GM23338 (cell line): Measurements from ENCODE around the gene OR51E1. TPM values are rescaled to one million over a fixed set of nuclear protein-coding genes. Genes with fewer than 3 reads are reported as not detected.

ENCODE experiments used
- ATAC-seq: fragments of 200-7000 bp; cut with Tn5 transposase; 3 replicates; pipeline ENCODE4 v1.9.1; 2020
- DNase-seq: peaks from one replicate; pipeline ENCODE4 v3.0.0-alpha.2; 2015; ENCODE audit warnings: low spot score
- H2AFZ ChIP-seq: fragments of 200-600 bp; sonication (generic); 2 replicates; pipeline ENCODE4 v1.8.0; 2016; ENCODE audit warnings: antibody characterized with exemption, mild to moderate bottlenecking, moderate library complexity
- H3F3A ChIP-seq: fragments of 200-600 bp; sonication (generic); replicated peaks from 2 replicates; pipeline ENCODE4 v1.8.0; 2017; ENCODE audit warnings: antibody characterized with exemption, mixed run types, low read depth
- H3K27ac ChIP-seq: fragments of 200-600 bp; sonication (generic); 2 replicates; pipeline ENCODE4 v1.6.1; 2016; ENCODE audit warnings: low read depth
- H3K27me3 ChIP-seq: fragments of 200-600 bp; sonication (generic); 2 replicates; pipeline ENCODE4 v1.8.0; 2016; ENCODE audit warnings: mild to moderate bottlenecking, mixed run types, moderate library complexity; ENCODE audit not compliant: insufficient read depth
- H3K36me3 ChIP-seq: fragments of 200-600 bp; sonication (generic); 2 replicates; pipeline ENCODE4 v1.8.0; 2016; ENCODE audit warnings: mild to moderate bottlenecking; ENCODE audit not compliant: insufficient read depth
- H3K4me1 ChIP-seq: fragments of 200-600 bp; sonication (generic); 2 replicates; pipeline ENCODE4 v1.8.0; 2016; ENCODE audit warnings: mild to moderate bottlenecking, moderate library complexity; ENCODE audit not compliant: insufficient read depth
- H3K4me2 ChIP-seq: fragments of 200-600 bp; sonication (generic); 2 replicates; pipeline ENCODE4 v1.7.1; 2017; ENCODE audit warnings: mixed run types
- H3K4me3 ChIP-seq: fragments of 200-600 bp; sonication (generic); 2 replicates; pipeline ENCODE4 v1.6.1; 2016; ENCODE audit warnings: mixed run types
- H3K79me2 ChIP-seq: fragments of 200-600 bp; sonication (generic); replicated peaks from 2 replicates; pipeline ENCODE4 v1.8.0; 2017; ENCODE audit warnings: mild to moderate bottlenecking; ENCODE audit not compliant: insufficient read depth
- H3K9me2 ChIP-seq: fragments of 200-600 bp; sonication (generic); 2 replicates; pipeline ENCODE4 v1.8.0; 2017; ENCODE audit not compliant: insufficient read depth
- H4K20me1 ChIP-seq: fragments of 200-600 bp; sonication (generic); replicated peaks from 2 replicates; pipeline ENCODE4 v1.8.0; 2017; ENCODE audit warnings: mild to moderate bottlenecking; ENCODE audit not compliant: insufficient read depth
- H3K27ac Mint-ChIP-seq: 2 replicates; pipeline ENCODE4 v1.8.0; 2020; ENCODE audit warnings: inconsistent platforms, mild to moderate bottlenecking, moderate library complexity, mixed read lengths
- H3K27me3 Mint-ChIP-seq: 3 replicates; pipeline ENCODE4 v1.8.0; 2022; ENCODE audit warnings: low read depth, mild to moderate bottlenecking, moderate library complexity, mixed read lengths, inconsistent platforms; ENCODE audit not compliant: insufficient read depth, poor library complexity
- H3K36me3 Mint-ChIP-seq: 3 replicates; pipeline ENCODE4 v1.8.0; 2021; ENCODE audit warnings: low read depth, mild to moderate bottlenecking, inconsistent platforms, moderate library complexity, mixed read lengths
- H3K4me1 Mint-ChIP-seq: 3 replicates; pipeline ENCODE4 v1.8.0; 2020; ENCODE audit warnings: mild to moderate bottlenecking, inconsistent platforms, mixed read lengths
- H3K4me3 Mint-ChIP-seq: 3 replicates; pipeline ENCODE4 v1.8.0; 2021; ENCODE audit warnings: moderate library complexity, mild to moderate bottlenecking, inconsistent platforms, mixed read lengths
- H3K9me3 Mint-ChIP-seq: 3 replicates; pipeline ENCODE4 v1.8.0; 2020; ENCODE audit warnings: moderate library complexity, mild to moderate bottlenecking, inconsistent platforms, mixed read lengths
- CREB1 ChIP-seq: fragments of 250-450 bp; sonication (Bioruptor Pico); IDR thresholded peaks from 2 replicates; pipeline ENCODE4 v1.5.0; 2020; ENCODE audit warnings: low read depth, mild to moderate bottlenecking, moderate library complexity
- EZH2phosphoT487 ChIP-seq: fragments of 200-600 bp; sonication (generic); IDR thresholded peaks from one replicate; pipeline ENCODE4 v1.8.1; 2018; ENCODE audit warnings: antibody characterized with exemption; ENCODE audit not compliant: unreplicated experiment
- JUNB ChIP-seq: IDR thresholded peaks from one replicate; pipeline ENCODE4 v1.6.1; 2016; ENCODE audit warnings: antibody characterized with exemption; ENCODE audit not compliant: unreplicated experiment
- NANOG ChIP-seq: IDR thresholded peaks from 2 replicates; pipeline ENCODE4 v1.6.1; 2016; ENCODE audit warnings: antibody characterized with exemption, borderline replicate concordance
- POLR2AphosphoS5 ChIP-seq: IDR thresholded peaks from 2 replicates; pipeline ENCODE4 v1.6.1; 2016; ENCODE audit warnings: antibody characterized with exemption, low read depth
- REST ChIP-seq: IDR thresholded peaks from one replicate; pipeline ENCODE4 v1.6.1; 2018; ENCODE audit warnings: antibody characterized with exemption; ENCODE audit not compliant: unreplicated experiment
- ZNF114 ChIP-seq: fragments of 250-450 bp; sonication (Bioruptor Pico); IDR thresholded peaks from 2 replicates; pipeline ENCODE4 v1.5.0; 2020; ENCODE audit warnings: mild to moderate bottlenecking, moderate library complexity
- polyA plus RNA-seq: library from polyadenylated mRNA; unstranded; fragments of >200 nt; fragmentation: Nextera tagmentation; extraction: Ambion mirVana; gene quantifications from 2 replicates; pipeline ENCODE4 v1.2.1, GENCODE V29; 2016
- total RNA-seq: library from RNA; depleted of rRNA; stranded (reverse); fragments of >200 nt; shearing (Covaris generic); gene quantifications from 2 replicates; pipeline ENCODE4 v1.2.3, GENCODE V29; 2014
- TF ChIP-seq, protein P1 (sequence below), 2 experiments: fragments of 200-600 bp in 1 of 2; sonication (generic) in 1 of 2; conservative IDR thresholded peaks; 2 replicates each; pipeline versions ENCODE4 v1.5.1 to v1.6.1; 2016 to 2017; ENCODE audit warnings: antibody characterized with exemption in 2 of 2, low read depth in 2 of 2, mild to moderate bottlenecking in 2 of 2, moderate library complexity in 1 of 2
- TF ChIP-seq, protein P2 (sequence below): fragments of 250-450 bp; sonication (Bioruptor Pico); IDR thresholded peaks from 2 replicates; pipeline ENCODE4 v1.5.0; 2020; ENCODE audit warnings: mild to moderate bottlenecking, moderate library complexity

The OR51E1 gene
- total and polyA plus RNA-seq, 2 experiments from 2014 or later: not detected

- no peak for TF ChIP-seq REST
- TF ChIP-seq, protein P1, sequence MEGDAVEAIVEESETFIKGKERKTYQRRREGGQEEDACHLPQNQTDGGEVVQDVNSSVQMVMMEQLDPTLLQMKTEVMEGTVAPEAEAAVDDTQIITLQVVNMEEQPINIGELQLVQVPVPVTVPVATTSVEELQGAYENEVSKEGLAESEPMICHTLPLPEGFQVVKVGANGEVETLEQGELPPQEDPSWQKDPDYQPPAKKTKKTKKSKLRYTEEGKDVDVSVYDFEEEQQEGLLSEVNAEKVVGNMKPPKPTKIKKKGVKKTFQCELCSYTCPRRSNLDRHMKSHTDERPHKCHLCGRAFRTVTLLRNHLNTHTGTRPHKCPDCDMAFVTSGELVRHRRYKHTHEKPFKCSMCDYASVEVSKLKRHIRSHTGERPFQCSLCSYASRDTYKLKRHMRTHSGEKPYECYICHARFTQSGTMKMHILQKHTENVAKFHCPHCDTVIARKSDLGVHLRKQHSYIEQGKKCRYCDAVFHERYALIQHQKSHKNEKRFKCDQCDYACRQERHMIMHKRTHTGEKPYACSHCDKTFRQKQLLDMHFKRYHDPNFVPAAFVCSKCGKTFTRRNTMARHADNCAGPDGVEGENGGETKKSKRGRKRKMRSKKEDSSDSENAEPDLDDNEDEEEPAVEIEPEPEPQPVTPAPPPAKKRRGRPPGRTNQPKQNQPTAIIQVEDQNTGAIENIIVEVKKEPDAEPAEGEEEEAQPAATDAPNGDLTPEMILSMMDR (conservative IDR thresholded peaks at IDR 0.05; ENCODE audit: low read depth in 2 of 2): no peak
- no peak for TF ChIP-seq ZNF114
- no peak for TF ChIP-seq POLR2AphosphoS5
- no peak for TF ChIP-seq JUNB
- no peak for TF ChIP-seq NANOG
- TF ChIP-seq EZH2phosphoT487: no peak
Measured at GRCh38 chr11:4643076-4643475, 706 bp upstream of the OR51E1 start (continued).

- Histone ChIP-seq H3F3A (no peaks in the 10 kb centered on the region), H3K4me2 (no peak overlapping the region), H3K36me3 (no peaks in the 10 kb centered on the region), H3K27ac (no peak overlapping the region), H2AFZ (0 out of 2 replicates have a peak overlapping the region, but pooled peaks have one; percentile 14), H3K79me2 (no peaks in the 10 kb centered on the region), H3K9me2 (peaks cover 16% of the 10 kb centered on the region; the same call in 1 of the 2 replicates), H4K20me1 (no peaks in the 10 kb centered on the region), H3K4me3 (no peak overlapping the region), H3K27me3 (no peaks in the 10 kb centered on the region), H3K4me1 (no peaks in the 10 kb centered on the region)
- H3K27me3 Mint-ChIP-seq: peaks cover 4% of the 10 kb centered on the region
- no peaks in the 10 kb centered on the region; the same call in 2 of the 3 replicates for H3K4me1 Mint-ChIP-seq
- H3K36me3 Mint-ChIP-seq: no peaks in the 10 kb centered on the region
- H3K4me3 Mint-ChIP-seq: no peak overlapping the region
- ATAC-seq: no peak
- no peaks in the 10 kb centered on the region for H3K9me3 Mint-ChIP-seq
- no peak for DNase-seq
- no peak overlapping the region for H3K27ac Mint-ChIP-seq
- TF ChIP-seq REST (no peak), CREB1 (CRISPR knock-in tag) (no peak), EZH2phosphoT487 (no peak), ZNF114 (no peak), JUNB (no peak)
- TF ChIP-seq, protein P2, sequence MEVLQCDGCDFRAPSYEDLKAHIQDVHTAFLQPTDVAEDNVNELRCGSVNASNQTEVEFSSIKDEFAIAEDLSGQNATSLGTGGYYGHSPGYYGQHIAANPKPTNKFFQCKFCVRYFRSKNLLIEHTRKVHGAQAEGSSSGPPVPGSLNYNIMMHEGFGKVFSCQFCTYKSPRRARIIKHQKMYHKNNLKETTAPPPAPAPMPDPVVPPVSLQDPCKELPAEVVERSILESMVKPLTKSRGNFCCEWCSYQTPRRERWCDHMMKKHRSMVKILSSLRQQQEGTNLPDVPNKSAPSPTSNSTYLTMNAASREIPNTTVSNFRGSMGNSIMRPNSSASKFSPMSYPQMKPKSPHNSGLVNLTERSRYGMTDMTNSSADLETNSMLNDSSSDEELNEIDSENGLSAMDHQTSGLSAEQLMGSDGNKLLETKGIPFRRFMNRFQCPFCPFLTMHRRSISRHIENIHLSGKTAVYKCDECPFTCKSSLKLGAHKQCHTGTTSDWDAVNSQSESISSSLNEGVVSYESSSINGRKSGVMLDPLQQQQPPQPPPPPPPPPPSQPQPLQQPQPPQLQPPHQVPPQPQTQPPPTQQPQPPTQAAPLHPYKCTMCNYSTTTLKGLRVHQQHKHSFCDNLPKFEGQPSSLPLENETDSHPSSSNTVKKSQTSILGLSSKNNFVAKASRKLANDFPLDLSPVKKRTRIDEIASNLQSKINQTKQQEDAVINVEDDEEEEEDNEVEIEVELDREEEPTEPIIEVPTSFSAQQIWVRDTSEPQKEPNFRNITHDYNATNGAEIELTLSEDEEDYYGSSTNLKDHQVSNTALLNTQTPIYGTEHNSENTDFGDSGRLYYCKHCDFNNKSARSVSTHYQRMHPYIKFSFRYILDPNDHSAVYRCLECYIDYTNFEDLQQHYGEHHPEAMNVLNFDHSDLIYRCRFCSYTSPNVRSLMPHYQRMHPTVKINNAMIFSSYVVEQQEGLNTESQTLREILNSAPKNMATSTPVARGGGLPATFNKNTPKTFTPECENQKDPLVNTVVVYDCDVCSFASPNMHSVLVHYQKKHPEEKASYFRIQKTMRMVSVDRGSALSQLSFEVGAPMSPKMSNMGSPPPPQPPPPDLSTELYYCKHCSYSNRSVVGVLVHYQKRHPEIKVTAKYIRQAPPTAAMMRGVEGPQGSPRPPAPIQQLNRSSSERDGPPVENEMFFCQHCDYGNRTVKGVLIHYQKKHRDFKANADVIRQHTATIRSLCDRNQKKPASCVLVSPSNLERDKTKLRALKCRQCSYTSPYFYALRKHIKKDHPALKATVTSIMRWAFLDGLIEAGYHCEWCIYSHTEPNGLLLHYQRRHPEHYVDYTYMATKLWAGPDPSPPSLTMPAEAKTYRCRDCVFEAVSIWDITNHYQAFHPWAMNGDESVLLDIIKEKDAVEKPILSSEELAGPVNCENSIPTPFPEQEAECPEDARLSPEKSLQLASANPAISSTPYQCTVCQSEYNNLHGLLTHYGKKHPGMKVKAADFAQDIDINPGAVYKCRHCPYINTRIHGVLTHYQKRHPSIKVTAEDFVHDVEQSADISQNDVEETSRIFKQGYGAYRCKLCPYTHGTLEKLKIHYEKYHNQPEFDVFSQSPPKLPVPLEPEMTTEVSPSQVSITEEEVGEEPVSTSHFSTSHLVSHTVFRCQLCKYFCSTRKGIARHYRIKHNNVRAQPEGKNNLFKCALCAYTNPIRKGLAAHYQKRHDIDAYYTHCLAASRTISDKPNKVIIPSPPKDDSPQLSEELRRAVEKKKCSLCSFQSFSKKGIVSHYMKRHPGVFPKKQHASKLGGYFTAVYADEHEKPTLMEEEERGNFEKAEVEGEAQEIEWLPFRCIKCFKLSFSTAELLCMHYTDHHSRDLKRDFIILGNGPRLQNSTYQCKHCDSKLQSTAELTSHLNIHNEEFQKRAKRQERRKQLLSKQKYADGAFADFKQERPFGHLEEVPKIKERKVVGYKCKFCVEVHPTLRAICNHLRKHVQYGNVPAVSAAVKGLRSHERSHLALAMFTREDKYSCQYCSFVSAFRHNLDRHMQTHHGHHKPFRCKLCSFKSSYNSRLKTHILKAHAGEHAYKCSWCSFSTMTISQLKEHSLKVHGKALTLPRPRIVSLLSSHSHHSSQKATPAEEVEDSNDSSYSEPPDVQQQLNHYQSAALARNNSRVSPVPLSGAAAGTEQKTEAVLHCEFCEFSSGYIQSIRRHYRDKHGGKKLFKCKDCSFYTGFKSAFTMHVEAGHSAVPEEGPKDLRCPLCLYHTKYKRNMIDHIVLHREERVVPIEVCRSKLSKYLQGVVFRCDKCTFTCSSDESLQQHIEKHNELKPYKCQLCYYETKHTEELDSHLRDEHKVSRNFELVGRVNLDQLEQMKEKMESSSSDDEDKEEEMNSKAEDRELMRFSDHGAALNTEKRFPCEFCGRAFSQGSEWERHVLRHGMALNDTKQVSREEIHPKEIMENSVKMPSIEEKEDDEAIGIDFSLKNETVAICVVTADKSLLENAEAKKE (CRISPR knock-in tag): no peak
Measured at GRCh38 chr11:4644233-4644632, 451 bp downstream of the OR51E1 start.
